ENCODE data around the gene KRT81.

Gene KRT81

DNA sequence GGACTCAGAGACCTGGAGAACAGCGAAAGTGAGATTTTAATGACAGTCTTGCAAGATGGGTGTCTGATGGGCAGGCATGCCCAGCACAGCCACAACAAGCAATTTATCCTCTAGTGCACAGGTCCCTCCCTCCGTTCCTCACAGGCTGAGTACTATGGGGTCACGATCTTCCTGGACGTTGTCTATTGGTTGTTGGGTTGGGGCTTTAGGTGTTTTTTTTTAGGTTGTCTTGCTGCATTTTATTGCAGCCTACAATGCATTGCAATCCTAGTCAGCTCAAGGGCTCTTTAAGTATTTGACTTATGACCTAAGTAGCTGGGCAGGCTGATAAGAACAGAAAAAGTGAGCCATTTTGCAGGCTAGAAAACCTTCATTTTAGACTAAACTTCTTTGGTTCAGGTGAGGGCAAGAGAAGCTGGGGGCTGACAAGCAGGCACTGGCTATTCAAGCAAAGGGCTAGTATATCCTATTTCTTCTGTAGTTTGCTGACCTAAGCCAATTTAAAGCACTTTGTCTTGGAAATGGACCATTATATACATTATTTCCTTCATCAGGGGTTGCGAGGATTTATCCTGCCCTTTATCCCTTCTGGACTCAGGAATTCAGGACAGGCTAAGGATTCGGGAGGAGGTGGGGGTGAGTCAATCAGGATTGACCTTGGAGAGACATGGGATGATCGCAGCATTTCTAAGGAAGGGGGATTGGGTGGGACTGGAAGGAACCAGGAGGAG lies 52.3 kb downstream of the KRT81 start:
- no peak for DNase-seq

GRCh38 chr12:52238207-52238840 lies 53.0 kb downstream of the KRT81 start:
- DNase-seq = no peak

GRCh38 chr12:52236386-52237050 lies 54.8 kb downstream of the KRT81 start:
- no peak for DNase-seq

Measured in stimulated activated naive CD4-positive, alpha-beta T cell (primary cell).